Body of pancreas (tissue), 4 donors: Measurements from ENCODE around the gene TEX54. TPM values are rescaled to one million over a fixed set of nuclear protein-coding genes. Genes with fewer than 3 reads are reported as not detected.
"Not testable (repeated sequence)": the region's sequence is repeated elsewhere in the genome, so short reads cannot be mapped to it uniquely, and the experiment has no call there.

Source experiments
- ATAC-seq: fragments of 150-250 bp; one replicate; pipeline ENCODE4 v1.9.1; 2016
- DNase-seq, 4 donors: peaks; one replicate each; pipeline ENCODE4 v3.0.0-alpha.2; 2019
- H3K27ac ChIP-seq, 4 donors: fragments of 200-600 bp; sonication (generic); 1 replicate in 3 of 4; 2 replicates in 1 of 4; pipeline versions ENCODE4 v1.5.1 to v1.6.1; 2016 to 2019; ENCODE audit warnings: mild to moderate bottlenecking in 1 of 4, mixed read lengths in 1 of 4, moderate library complexity in 1 of 4
- H3K27me3 ChIP-seq, 2 donors: fragments of 200-600 bp; sonication (generic); one replicate each; pipeline ENCODE4 v1.6.0; 2016; ENCODE audit warnings: mild to moderate bottlenecking in 1 of 2
- H3K36me3 ChIP-seq, 2 donors: fragments of 200-600 bp; sonication (generic); replicated peaks in 1 of 2; 2 replicates each; pipeline ENCODE4 v1.5.1; 2016; ENCODE audit warnings: low read depth in 2 of 2; ENCODE audit not compliant: insufficient read depth in 1 of 2
- H3K4me1 ChIP-seq: fragments of 200-600 bp; sonication (generic); one replicate; pipeline ENCODE4 v1.6.0; 2016
- H3K4me3 ChIP-seq, 2 donors: fragments of 200-600 bp; sonication (generic); 1 replicate in 1 of 2; 2 replicates in 1 of 2; pipeline ENCODE4 v1.5.1; 2016 to 2019
- H3K9me3 ChIP-seq, 3 donors: fragments of 200-600 bp; sonication (generic); 1 replicate in 2 of 3; 2 replicates in 1 of 3; pipeline ENCODE4 v1.5.1; 2016
- POLR2A ChIP-seq, 3 donors: fragments of 450-650 bp; IDR thresholded peaks; one replicate each; pipeline ENCODE4 v1.6.1; 2016; ENCODE audit warnings: antibody characterized with exemption in 3 of 3, mild to moderate bottlenecking in 2 of 3
- WGBS, 2 donors: methylation state at CpG; one replicate each; pipeline ENCODE4 v1.1.5; 2017; 5-methylcytosine and 5-hydroxymethylcytosine counted together
- intact Hi-C: fragments of 100-400 bp; cut with DNase I; formaldehyde crosslinking; loops from one replicate; pipeline ENCODE4 v1.15.1; 2023
- total RNA-seq, 2 donors: library from RNA; depleted of rRNA; stranded (reverse); fragments of >200 nt; gene quantifications; one replicate each; pipeline ENCODE4 v1.1.0, GENCODE V29; 2016
- TF ChIP-seq, protein P1 (sequence below), 7 experiments: fragments of 450-650 bp in 4 of 7; fragments of 200-600 bp in 3 of 7; sonication (generic) in 3 of 7; IDR thresholded peaks; one replicate each; pipeline ENCODE4 v1.5.1; 2016 to 2019; ENCODE audit warnings: antibody characterized with exemption in 7 of 7

Gene TEX54
- total RNA-seq, 2 donors from 2014 or later, result not detected

DNA sequence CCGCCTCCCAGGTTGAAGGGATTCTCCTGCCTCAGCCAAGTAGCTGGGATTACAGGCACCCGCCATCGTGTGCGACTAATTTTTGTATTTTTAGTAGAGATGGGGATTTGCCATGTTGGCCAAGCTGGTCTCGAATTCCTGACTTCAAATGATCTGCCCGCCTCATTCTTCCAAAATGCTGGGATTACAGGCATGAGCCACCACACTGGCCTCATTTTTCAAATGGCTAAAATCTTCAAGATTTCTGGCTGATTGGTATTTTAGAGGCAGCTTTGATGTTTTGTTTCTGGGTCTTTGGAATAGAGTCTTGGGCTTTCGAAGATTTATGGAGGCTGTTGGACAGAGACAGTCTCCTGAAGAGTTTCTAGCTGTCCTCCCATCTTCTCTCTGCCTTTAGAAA, 42.2 kb upstream of the TEX54 start:
- Histone ChIP-seq H3K36me3 (peaks cover 0 to 2% of the 10 kb centered on the region in 2 donors), H3K27me3 (no peaks in the 10 kb centered on the region), H3K9me3 (no peaks in the 10 kb centered on the region), H3K4me1 (peaks cover 46% of the 10 kb centered on the region), H3K4me3 (no peak overlapping the region), H3K27ac (no peak overlapping the region)
- no peak for ATAC-seq
- WGBS, 2 donors, result 96 to 97% methylated on average over 7 of the region's 7 CpGs
- no peak for DNase-seq
- TF ChIP-seq, protein P1, sequence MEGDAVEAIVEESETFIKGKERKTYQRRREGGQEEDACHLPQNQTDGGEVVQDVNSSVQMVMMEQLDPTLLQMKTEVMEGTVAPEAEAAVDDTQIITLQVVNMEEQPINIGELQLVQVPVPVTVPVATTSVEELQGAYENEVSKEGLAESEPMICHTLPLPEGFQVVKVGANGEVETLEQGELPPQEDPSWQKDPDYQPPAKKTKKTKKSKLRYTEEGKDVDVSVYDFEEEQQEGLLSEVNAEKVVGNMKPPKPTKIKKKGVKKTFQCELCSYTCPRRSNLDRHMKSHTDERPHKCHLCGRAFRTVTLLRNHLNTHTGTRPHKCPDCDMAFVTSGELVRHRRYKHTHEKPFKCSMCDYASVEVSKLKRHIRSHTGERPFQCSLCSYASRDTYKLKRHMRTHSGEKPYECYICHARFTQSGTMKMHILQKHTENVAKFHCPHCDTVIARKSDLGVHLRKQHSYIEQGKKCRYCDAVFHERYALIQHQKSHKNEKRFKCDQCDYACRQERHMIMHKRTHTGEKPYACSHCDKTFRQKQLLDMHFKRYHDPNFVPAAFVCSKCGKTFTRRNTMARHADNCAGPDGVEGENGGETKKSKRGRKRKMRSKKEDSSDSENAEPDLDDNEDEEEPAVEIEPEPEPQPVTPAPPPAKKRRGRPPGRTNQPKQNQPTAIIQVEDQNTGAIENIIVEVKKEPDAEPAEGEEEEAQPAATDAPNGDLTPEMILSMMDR (IDR thresholded peaks at IDR 0.05), result no peak
- TF ChIP-seq POLR2A (IDR thresholded peaks at IDR 0.05), result no peak
- intact Hi-C loops, result no loop called here

DNA sequence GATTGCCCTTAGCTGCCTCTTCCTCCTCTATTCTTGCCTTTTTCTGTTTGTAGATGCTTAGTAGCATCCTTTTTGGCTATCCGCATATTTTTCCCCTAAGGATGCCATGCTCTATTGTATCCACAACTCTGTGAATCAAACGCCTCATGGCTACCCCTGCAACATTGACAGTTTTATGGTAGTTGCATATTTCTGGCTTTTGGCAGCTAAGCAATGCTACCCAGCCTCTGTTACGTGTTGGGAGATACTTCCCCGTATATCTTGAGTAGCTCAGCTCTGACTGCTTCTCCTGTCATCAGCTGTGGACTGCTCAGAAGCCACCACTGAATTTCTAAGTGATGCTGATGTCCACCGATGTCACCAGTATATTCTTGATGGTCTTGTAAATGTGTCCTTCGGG, 33.0 kb upstream of the TEX54 start:
- WGBS, 2 donors, result 70 to 74% methylated on average over 6 of the region's 6 CpGs
- Histone ChIP-seq H3K27me3 (no peaks in the 10 kb centered on the region), H3K9me3 (no peaks in the 10 kb centered on the region), H3K36me3 (no peaks in the 10 kb centered on the region), H3K27ac (no peak overlapping the region), H3K4me3 (no peak overlapping the region), H3K4me1 (peaks cover 9% of the 10 kb centered on the region)
- ATAC-seq, result no peak
- no peak for DNase-seq
- intact Hi-C loops, result no loop called here
- TF ChIP-seq, protein P1 (IDR thresholded peaks at IDR 0.05), result no peak
- no peak for TF ChIP-seq POLR2A (IDR thresholded peaks at IDR 0.05)

DNA sequence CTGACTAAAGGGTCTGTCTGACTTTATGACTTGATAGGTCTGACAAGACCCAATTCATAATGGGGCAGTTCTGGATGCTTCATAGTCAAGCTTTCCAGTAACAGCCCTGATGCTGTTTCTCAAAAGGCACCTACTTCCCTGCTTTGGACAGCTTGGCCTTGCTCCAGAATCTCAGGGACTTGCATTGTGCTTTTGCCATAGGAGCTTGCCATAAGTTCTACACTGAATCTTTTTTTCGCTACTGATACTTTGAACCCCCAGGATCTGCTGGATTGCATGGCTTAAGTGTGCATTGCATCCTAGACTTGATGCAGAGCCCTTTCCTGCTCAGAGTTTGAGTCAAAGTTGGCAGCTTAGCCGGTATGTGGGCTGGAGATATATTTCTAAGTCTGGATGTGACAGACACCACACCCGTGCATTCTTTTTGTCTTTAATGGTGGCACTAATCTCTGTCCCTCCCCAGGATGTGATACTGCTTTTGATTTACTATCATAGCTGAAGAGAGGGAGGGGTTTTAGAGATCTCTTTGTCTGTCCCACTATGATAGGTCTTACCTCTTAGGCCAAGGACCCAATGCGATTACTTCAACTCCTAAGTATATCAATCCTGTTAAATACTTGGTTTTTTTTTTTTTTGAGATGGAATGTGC, 31.2 kb upstream of the TEX54 start:
- 64 to 72% methylated on average over 4 of the region's 4 CpGs for WGBS, 2 donors

DNA sequence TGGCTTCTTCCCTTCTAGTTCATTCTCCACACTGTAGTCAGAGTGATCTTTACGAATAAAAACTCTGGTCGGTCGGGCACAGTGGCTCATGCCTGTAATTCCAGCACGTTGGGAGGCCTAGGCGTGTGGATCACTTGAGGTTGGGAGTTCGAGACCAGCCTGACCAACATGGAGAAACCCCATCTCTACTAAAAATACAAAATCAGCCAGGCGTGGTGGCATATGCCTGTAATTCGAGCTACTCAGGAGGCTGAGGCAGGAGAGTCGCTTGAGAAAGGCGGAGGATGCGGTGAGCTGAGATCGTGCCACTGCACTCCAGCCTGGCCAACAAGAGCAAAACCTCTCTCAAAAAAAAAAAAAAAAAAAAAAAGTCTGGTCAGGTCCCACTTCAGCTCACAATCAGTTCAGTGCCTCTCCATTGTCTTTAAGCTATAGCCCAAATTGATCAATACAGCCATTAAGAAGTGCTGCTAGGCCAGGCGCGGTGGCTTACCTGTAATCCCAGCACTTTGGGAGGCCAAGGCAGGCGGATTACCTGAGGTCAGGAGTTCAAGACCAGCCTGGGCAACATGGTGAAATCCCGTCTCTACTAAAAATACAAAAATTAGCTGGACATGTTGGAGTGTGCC, 29.0 kb upstream of the TEX54 start:
- ATAC-seq, H3K27me3 ChIP-seq, DNase-seq, H3K9me3 ChIP-seq, intact Hi-C loops, H3K36me3 ChIP-seq, H3K4me3 ChIP-seq, H3K27ac ChIP-seq: not testable (repeated sequence)
- 89 to 90% methylated on average over 14 to 16 of the region's 16 CpGs for WGBS, 2 donors
- H3K4me1 ChIP-seq, result peaks cover 40% of the 10 kb centered on the region

More for the DNA sequence above, 31.2 kb upstream of the TEX54 start:
- DNase-seq, result no peak
- ATAC-seq, result no peak
- no peaks in the 10 kb centered on the region for H3K36me3 ChIP-seq
- no peak overlapping the region for H3K4me3 ChIP-seq
- H3K4me1 ChIP-seq, result peaks cover 22% of the 10 kb centered on the region
- H3K9me3 ChIP-seq, result no peaks in the 10 kb centered on the region
- intact Hi-C loops, result no loop called here
- no peak overlapping the region for H3K27ac ChIP-seq
- TF ChIP-seq POLR2A (IDR thresholded peaks at IDR 0.05), result no peak
- TF ChIP-seq, protein P1 (IDR thresholded peaks at IDR 0.05), result no peak
- no peaks in the 10 kb centered on the region for H3K27me3 ChIP-seq

DNA sequence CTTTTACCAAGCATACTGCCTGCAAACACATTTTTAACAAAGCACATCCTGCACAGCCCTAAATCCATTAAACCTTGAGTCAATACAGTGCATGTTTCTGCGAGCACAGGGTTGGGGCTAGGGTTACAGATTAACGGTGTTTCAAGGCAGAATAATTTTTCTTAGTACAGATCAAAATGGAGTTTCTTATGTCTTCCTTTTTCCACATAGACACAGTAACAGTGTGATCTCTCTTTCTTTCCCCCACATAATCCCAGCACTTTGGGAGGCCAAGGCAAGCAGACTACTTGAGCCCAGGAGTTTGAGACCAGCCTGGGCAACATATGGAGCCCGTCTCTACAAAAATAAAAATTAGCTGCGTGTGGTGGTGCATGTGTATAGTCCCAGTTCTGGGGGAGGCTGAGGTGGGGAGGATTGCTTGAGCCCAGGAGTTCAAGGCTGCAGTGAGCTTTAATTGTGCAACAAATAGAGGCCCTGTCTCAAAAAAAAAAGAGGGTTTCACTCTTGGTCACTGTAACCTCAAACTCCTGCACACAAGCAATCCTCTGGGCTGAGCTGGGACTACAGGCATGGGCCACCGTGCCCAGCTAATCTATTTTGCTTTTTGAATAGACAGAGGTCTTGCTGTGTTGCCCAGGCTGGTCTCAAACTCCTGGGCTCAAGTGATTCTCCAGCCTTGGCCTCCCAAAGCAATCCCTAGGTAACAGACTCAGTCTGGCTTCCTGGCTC, 28.4 kb upstream of the TEX54 start:
- Histone ChIP-seq H3K36me3 (no peaks in the 10 kb centered on the region), H3K27me3 (no peaks in the 10 kb centered on the region), H3K9me3 (no peaks in the 10 kb centered on the region), H3K4me1 (peaks cover 46% of the 10 kb centered on the region), H3K4me3 (no peak overlapping the region), H3K27ac (peak overlapping the region in 2 of 4 donors; percentile 26 to 32)
- intact Hi-C loops, result no loop called here
- TF ChIP-seq, protein P1 (IDR thresholded peaks at IDR 0.05), result no peak
- no peak for TF ChIP-seq POLR2A (IDR thresholded peaks at IDR 0.05)
- WGBS, 2 donors, result 48 to 55% methylated on average over 5 of the region's 5 CpGs
- no peak for ATAC-seq
- no peak for DNase-seq

DNA sequence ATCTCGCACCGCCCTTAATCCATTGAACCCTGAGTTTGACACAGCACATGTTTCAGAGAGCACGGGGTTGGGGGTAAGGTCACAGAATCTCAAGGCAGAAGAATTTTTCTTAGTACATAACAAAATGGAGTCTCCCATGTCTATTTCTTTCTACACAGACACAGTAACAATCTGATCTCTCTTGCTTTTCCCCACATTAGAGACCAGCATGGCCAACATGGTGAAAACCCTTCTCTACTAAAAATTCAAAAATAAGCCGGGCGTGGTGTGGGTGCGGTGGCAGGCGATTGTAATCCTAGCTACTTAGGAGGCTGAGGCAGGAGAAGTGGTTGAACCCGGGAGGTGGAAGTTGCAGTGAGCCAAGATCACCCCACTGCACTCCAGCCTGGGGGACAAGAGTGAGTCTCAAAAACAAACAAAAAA, 26.7 kb upstream of the TEX54 start:
- 89 to 91% methylated on average over 6 to 8 of the region's 8 CpGs for WGBS, 2 donors
- H3K36me3 ChIP-seq, ATAC-seq, DNase-seq, H3K9me3 ChIP-seq, H3K4me3 ChIP-seq, H3K27me3 ChIP-seq, H3K27ac ChIP-seq, intact Hi-C loops: not testable (repeated sequence)
- H3K4me1 ChIP-seq, result peaks cover 50% of the 10 kb centered on the region
